Middle frontal gyrus (tissue), 1 donor: ENCODE results near the gene TRPV6.

Source experiments
- DNase-seq: peaks from one replicate; pipeline ENCODE4 v3.0.0-alpha.2; 2015; ENCODE audit warnings: low spot score; ENCODE audit errors: extremely low spot score

The TRPV6 gene

DNA sequence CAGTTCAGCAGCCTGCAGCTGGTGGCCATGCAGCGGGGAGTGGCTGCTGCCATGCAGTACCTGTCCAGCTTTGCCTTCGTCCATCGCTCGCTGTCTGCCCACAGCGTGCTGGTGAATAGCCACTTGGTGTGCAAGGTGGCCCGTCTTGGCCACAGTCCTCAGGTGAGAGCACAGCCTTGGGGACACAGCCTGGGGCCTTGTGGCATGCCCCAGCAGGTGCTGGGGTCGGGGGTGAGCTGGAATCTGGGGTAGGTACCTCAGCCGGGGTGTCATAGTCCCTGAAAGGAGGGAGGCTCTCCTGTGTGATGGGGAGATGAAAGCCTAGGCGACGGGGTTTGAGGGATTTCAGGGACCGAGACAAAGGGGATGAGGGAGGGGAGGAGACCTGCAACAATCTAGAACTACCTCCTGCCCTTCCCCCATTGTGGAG is 16.5 kb downstream of the TRPV6 start:
- no peak for DNase-seq

DNA sequence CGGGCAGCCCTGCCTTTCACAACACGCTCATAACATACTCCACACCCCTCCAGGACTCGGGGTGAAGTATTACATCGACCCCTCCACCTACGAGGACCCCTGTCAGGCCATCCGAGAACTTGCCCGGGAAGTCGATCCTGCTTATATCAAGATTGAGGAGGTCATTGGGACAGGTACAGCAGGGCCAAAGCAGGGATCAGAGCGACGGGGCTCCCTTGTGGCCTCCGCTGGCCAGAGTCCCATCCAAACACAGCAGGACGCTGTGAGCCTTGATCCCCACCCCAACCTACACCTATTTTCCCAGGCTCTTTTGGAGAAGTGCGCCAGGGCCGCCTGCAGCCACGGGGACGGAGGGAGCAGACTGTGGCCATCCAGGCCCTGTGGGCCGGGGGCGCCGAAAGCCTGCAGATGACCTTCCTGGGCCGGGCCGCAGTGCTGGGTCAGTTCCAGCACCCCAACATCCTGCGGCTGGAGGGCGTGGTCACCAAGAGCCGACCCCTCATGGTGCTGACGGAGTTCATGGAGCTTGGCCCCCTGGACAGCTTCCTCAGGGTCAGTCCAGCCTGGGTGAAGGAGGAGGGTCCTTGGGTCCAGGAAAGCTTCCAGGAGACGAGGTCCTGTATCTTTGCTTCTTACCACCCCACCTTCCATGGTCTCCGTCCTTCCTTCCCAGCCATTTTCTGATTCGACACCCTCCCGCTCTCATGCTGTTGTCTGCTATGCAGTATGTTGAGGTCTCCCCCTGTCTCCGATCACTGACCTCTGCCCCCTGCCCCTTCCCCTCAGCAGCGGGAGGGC is 17.2 kb downstream of the TRPV6 start:
- no peak for DNase-seq

DNA sequence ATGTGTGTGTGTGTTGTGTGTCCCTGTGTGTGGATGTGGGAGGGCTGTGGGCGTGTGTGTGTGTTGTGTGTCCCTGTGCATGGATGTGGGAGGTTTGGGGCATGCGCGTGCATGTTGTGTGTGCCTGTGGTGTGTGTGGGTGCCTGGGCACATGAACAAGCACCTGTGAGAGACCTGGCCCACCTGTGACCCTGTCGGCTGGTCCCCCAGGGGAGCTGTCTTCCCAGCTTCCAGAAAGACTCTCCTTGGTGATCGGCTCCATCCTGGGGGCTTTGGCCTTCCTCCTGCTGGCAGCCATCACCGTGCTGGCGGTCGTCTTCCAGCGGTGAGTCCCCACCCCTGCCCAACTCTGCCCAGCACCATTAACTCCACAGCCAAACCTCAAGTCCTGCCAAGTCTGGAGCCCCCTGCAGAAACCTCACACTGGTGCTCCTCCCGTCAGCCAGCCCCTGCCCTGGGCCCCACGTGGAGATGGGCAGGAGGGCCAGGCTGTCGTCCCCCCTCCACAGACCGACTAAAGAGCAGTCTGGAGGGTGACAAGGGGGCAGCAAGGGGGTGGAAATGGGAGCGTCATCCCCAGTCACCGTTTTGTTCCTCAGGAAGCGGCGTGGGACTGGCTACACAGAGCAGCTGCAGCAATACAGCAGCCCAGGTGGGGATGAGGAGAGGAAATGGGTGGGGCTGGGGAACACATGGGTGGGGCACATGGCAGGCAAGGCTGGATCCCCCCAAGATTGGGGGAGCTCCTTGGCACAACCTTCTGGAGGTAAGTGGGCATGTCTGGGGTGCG is 18.0 kb downstream of the TRPV6 start:
- DNase-seq = no peak

- no peak for DNase-seq
These were observed 18.5 kb downstream of the TRPV6 start for GRCh38 chr7:142867097-142867378.

- no peak for DNase-seq
These were observed 19.0 kb downstream of the TRPV6 start for GRCh38 chr7:142866361-142867096.

- no peak for DNase-seq
These were observed 19.8 kb downstream of the TRPV6 start for GRCh38 chr7:142865766-142866165.

GRCh38 chr7:142864980-142865747 is 20.4 kb downstream of the TRPV6 start:
- no peak for DNase-seq

DNA sequence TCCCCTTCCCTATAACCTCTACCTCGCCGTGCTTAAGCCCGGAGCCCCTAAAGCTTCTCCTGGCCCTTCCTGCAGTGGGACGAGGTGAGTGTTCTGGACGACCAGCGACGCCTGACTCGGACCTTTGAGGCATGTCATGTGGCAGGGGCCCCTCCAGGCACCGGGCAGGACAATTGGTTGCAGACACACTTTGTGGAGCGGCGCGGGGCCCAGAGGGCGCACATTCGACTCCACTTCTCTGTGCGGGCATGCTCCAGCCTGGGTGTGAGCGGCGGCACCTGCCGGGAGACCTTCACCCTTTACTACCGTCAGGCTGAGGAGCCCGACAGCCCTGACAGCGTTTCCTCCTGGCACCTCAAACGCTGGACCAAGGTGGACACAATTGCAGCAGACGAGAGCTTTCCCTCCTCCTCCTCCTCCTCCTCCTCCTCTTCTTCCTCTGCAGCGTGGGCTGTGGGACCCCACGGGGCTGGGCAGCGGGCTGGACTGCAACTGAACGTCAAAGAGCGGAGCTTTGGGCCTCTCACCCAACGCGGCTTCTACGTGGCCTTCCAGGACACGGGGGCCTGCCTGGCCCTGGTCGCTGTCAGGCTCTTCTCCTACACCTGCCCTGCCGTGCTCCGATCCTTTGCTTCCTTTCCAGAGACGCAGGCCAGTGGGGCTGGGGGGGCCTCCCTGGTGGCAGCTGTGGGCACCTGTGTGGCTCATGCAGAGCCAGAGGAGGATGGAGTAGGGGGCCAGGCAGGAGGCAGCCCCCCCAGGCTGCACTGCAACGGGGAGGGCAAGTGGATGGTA is 21.5 kb downstream of the TRPV6 start:
- no peak for DNase-seq

DNA sequence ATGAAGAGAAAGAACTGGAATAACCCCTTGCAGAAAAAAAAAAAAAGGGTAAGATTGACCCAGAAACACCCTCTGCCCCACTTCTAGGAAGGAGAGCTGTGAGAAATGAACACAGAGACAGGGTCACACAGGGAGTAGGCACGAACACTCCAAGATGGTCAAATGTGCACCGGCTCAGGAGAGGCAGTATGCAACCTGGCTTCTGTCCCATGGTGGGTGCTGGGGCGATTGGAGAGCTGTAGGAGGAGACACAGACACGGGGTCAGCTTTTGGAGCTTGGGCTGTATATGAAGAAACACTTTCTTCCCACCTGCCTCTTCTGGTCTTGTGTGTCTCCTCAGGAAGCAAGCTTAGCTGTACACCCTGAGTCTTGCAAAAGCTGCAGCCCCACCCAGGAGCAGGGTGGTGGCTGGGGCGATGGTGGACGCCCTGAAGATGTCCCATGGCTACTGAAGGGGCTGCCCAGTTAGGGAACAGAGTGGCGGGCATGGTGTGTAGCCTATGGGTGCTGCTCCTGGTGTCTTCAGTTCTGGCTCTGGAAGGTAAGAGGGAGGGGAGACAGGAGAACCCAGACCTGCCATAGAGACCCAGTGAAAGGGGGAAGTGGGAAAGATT is 22.7 kb downstream of the TRPV6 start:
- DNase-seq = no peak

DNA sequence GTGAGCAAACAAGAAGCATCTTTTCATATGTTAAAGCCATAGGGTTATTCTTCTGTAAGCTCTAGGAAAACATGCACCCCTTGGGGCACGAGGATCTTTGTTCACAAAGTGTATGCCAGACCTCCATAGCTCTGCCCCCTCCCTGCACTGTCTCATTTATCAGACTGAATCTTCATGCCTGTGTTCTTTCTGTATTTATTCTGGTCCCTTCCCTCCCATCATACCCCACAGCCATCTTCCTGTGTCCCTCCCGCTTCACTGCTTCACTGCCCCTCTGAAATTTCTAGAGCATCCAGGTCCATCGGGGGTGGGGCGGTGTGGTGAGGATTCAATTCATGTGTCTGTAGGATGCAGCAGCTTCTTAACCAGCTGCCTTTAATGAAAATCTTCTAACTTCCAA is 23.2 kb downstream of the TRPV6 start:
- DNase-seq = no peak

- DNase-seq = no peak
These were observed 24.6 kb downstream of the TRPV6 start for GRCh38 chr7:142860968-142861367.

DNA sequence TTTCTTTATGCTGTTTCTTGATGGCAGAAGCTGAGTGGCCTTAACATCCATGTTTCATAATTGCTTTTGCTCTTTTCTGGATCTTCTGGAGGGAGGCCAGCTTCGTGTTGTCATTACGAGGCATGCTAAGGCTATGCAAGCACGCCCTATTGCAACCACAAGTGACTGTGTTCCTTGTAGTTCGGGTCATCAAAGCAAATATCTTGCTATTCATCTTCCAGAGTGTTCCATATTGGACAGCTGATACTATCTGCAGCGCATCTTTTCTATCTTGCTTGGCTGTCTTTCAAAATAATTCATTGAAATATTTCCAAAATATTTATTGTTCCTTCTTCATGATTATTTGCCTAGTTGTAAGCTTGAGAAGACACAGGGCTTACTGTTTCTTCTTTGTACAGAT is 25.7 kb downstream of the TRPV6 start:
- DNase-seq = no peak

DNA sequence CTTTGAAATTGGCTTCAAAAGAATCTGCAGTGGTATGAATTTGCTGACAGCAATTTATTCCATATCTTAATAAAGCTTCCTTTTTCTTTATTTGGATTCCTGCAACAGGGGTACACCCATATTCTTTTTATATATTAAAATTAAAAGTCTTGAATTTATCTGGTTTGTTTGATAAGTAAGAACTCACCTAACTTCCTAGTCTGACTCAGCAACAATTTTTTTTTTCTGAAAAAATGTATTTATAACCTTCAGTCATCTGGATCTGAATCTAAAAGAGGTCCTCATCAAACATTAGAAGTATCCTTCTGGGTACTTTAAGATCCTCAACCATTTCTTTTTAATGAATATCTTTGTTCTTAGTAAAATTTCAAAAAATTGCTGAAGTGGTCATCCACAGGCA is 26.1 kb downstream of the TRPV6 start:
- no peak for DNase-seq

- no peak for DNase-seq
These were observed 27.9 kb downstream of the TRPV6 start for GRCh38 chr7:142857625-142858024.

GRCh38 chr7:142856565-142857245 is 28.8 kb downstream of the TRPV6 start:
- DNase-seq = no peak

DNA sequence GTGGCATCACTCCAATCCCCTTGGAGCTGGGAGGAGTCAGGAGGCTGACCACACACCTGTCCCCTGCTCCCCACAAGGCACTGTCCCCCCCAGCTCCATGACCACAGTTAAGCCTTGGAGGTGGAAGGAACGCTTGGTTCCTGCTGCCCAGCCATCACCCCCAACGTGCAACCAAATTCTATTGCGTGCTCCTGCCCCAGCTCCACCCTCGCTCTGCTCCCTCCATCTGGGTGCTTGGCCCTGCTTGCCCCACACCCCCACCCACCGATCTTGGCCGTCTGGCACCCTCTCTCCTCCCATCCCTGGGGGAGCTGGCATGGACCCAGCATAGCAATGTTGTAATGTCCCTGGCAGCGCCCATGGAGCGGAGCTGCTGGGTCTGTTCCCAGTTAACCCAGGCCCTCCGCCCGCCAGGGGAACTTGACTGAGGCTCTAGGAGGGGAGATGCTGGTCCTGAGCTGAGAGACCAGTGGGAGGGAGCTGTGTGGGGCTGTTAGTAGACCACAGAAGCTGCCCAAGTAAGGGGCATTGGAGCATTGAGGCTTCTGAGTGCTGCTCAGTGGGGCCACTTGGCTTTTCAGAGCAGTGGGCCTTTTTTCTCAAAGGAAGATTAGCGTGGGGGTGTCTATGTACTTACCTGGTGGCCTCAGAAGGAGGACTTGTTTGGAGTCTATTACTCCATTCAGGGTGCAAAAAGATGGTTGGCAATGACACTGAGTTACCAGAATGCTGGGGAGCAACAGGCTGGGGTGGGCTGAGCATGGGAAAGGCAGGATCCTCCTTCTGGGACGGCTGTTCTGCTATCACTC is 29.6 kb downstream of the TRPV6 start:
- no peak for DNase-seq

DNA sequence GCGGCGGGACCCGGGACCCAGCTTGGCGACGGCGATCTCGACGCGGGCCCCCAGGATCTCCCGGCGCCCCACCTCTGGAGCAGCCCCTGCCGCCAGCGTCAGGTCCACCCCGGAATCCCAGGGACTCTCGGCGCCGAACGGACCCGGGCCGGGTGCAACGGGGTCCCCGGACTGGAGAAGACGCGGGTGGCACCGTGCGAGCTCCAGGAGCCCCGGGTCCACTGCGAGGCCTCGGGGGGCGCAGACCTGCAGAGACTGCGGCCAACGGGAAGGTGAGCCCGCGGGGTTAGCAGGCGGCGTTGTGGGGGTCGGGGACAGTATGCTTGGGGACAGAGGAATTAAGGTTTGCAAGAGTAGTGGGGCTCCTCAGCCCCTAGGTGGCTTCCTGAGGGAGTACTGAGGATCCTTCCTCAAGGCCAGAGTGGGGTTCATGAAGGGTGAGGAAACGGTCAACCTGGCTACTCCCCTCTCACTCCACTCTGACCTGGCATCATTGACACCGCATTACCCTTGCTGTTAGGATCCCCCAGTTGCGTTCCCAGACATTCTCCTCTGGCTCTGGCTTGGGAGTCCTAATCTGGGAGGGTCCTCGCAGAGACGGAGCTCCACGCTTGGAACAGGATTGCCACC is 30.3 kb downstream of the TRPV6 start:
- DNase-seq = no peak

- no peak for DNase-seq
These were observed 31.0 kb downstream of the TRPV6 start, which contains the start of gene EPHB6 for GRCh38 chr7:142854372-142855113. TSS of gene EPHB6 (plus strand) at chr7:142855076. CDS start at chr7:142863228, 8,152 bp downstream.
